T-helper 2 cell treated with Interferon-gamma antibody and Interleukin-4, amounts not matched to agents 100 ng/mL and 5 ng/mL, for 36 hours (primary cell): ENCODE measurements around the gene KRT6A. TPM values are rescaled to one million over a fixed set of nuclear protein-coding genes. Genes with fewer than 3 reads are reported as not detected.
"Not testable (repeated sequence)": the region's sequence is repeated elsewhere in the genome, so short reads cannot be mapped to it uniquely, and the experiment has no call there.

Experiments
- intact Hi-C: fragments of 100-400 bp; cut with micrococcal nuclease; formaldehyde crosslinking; loops from one replicate; pipeline ENCODE4 v1.15.1; 2023
- total RNA-seq: library from RNA; stranded (reverse); gene quantifications from 2 replicates; pipeline ENCODE4 v1.2.3, GENCODE V29; 2022

KRT6A gene
- total RNA-seq, 1 donor from 2014 or later = not detected

GRCh38 chr12:52502877-52503276 is 9.8 kb upstream of the KRT6A start:
- intact Hi-C loops = loop anchor here (10.0 kb wide), 1 partner anchor 348 kb away; no protein-coding TSS in a partner anchor

DNA sequence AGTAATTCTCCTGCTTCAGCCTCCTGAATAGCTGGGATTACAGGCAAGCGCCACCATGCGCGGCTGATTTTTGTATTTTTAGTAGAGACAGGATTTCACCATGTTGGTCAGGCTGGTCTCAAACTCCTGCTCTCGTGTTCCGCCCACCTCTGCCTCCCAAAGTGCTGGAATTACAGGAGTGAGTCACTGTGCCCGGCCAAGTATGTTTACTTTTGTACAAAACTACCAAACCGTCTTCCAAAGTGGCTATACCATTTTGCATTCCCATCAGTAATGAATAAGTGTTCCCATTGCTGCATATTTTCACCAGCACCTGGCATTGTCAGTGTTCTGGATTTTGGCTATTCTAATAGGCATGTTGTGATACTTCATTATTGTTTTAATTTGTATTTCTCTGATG is 8.4 kb upstream of the KRT6A start:
- intact Hi-C loops = loop anchor here (10.0 kb wide), 1 partner anchor 347 kb away; no protein-coding TSS in a partner anchor

- intact Hi-C loops = loop anchor here (10.0 kb wide), 1 partner anchor 346 kb away; no protein-coding TSS in a partner anchor
Observed at GRCh38 chr12:52500574-52500973, 7.5 kb upstream of the KRT6A start.

DNA sequence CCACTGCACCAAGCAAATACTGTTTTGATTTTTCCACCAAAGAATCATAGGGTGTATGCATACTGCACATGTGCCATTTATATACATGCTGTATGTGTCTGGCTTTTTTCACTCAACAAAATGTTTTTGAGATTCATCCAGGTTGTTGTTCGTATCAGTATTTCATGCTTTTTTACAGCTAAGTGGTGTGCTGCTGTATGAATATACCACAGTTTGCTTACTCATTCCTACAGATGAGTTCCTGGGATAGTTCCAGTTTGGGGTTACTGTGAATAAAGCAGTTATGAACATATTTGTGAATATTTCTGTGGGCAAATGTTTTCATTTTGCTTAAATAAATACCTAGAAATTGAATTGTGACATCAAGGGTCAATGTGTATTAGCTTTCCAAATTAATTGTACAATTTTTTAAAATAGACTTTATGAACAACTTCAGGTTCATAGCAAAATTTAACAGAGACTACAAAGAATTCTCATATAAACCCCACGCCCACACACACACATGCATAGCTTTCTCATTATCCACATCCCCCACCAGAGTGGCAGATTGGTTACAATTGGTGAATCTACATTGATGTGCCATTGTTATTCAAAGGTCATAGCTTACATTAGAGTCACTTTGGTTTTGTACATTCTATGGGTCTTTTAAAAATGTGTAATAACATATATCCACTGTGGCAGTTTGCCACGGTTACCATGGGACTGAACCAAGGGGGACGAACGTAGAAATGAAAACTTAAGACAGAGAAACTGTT is 6.9 kb upstream of the KRT6A start:
- intact Hi-C loops = loop anchor here (10.0 kb wide), 1 partner anchor 345 kb away; no protein-coding TSS in a partner anchor

DNA sequence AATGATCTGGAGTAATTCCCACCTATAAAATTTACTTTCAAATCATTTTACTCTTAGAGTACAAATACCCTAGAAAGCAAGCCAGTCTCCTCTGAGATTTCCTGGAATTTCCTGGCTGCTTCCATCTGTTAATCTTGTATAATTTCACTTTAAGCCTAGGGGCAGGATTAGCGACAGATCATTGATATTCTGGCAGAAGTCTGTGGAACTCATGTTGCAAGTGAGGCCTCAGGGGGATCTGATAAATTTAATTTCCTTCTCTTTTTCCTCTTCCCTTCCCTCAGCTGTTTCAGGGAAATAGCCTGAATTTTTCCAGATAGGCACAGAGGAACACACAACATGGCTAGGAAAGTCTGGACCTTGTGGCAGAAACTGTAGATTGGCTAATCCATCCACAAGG is 5.9 kb upstream of the KRT6A start:
- intact Hi-C loops = no loop called here

DNA sequence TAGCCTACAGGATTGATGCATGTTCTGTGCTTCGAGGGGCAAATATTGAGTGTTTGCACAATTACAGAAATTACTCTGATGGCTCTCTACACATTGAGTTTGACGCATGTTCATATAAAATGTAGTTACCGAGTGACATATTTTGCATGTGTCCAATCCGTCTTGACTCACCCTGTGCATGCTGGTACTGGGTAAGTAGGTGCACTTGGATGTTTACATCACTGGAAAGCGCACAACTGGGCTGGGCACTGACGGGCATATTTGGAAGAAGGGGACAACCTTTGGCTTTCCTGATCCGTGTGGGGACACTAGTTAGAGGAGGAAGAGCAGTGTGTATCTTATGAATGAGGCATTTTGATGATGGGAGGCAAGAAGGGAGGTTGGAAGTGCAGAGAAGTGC is 4.9 kb upstream of the KRT6A start:
- intact Hi-C loops = no loop called here

- intact Hi-C loops = no loop called here
Observed at GRCh38 chr12:52496590-52497071, 3.6 kb upstream of the KRT6A start.

DNA sequence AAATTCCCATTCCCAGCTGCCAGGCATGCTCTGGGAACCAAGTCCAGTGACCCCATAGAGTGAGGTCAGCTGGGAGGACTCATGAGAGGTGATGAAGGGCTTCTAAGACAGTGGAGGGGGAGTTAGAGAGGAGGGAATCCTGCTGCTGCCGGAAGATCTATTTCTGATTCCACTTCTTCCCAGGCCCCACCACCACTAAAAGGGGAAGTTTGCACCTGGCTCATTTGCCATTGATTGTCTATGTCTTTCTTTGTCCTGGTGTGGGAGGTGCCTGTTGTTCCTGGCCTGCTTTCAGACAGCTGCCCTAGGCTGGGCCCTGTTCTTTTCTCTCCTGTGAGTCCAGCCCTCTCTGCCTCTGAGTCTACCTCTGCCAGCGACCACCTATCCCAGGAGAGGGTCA is 3.0 kb upstream of the KRT6A start:
- intact Hi-C loops = no loop called here

- intact Hi-C loops = no loop called here
Observed at GRCh38 chr12:52495389-52495788, 2.3 kb upstream of the KRT6A start.

DNA sequence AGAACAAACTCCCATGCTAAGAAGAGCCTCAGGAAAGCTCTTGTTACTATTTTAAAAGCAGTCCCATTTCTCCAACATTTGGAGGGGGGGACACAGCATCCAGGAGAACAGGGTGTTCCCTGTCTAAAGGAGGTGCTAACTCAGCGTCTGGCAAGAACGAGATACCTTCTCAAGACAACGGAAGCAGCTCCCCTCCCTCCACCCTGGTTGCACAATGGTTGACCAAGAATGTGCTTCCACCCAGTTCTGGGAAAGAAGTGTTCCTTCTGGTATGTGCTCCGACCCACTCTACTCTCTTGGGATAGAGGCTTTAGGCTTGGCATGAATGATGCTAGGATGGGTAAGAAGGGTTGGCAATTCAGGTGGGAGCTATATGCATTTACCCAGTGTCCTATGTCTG is 1.5 kb upstream of the KRT6A start:
- intact Hi-C loops = no loop called here

DNA sequence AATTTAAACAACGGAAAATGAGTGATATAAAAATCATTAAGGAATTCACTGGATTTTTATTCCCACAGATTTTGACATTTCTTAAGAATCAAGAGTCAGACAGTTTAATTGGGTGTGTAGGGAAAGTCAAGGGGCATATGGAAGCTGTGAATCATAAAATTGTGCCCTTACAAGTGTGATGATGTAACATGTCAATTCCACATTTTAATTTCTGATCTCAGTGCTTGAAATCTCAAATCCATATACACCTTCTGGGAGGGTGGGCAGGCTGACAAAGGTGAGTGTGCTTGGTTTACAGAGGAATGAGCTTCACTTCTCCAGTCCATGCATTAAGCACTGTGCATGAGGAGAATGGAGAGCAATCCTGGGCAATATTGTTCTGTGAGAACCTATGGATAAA is 1.0 kb upstream of the KRT6A start:
- intact Hi-C loops = no loop called here

DNA sequence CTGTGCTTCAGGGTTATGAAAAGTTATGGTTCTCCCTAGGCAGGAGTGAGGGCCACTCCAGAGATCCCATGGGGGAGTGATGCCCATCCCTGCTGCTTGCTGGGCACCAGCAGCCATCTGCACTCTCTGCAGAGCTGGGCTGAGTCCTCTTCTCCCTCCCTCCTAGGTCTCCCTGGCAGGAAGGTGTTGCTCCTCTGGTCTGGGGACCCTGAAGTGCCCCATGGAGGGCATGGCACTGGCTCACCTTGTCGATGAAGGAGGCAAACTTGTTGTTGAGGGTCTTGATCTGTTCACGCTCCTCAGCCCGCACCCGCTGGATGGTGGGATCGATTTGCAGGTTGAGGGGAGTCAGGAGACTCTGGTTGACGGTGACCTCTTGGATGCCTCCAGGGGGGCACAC is 652 bp downstream of the KRT6A start:
- intact Hi-C loops = not testable (repeated sequence)

DNA sequence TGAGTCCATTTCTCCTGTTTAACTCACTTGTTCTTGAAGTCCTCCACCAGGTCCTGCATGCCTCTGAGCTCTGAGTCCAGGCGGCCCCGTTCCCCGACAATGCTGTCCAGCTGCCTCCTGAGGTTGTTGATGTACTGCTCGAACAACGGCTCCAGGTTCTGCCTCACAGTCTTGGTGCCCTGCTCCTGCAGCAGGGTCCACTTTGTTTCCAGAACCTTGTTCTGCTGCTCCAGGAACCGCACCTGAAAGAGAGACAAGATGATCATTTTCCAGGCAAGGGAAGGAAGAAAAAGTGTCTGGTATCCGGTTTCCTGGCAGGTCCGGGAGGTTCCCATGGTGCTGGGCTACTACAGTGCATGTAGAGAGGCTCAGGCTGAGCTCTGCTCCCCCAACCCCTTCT is 1.6 kb downstream of the KRT6A start:
- intact Hi-C loops = not testable (repeated sequence)

- intact Hi-C loops = no loop called here
Observed at GRCh38 chr12:52488736-52489135, 4.3 kb downstream of the KRT6A start.

DNA sequence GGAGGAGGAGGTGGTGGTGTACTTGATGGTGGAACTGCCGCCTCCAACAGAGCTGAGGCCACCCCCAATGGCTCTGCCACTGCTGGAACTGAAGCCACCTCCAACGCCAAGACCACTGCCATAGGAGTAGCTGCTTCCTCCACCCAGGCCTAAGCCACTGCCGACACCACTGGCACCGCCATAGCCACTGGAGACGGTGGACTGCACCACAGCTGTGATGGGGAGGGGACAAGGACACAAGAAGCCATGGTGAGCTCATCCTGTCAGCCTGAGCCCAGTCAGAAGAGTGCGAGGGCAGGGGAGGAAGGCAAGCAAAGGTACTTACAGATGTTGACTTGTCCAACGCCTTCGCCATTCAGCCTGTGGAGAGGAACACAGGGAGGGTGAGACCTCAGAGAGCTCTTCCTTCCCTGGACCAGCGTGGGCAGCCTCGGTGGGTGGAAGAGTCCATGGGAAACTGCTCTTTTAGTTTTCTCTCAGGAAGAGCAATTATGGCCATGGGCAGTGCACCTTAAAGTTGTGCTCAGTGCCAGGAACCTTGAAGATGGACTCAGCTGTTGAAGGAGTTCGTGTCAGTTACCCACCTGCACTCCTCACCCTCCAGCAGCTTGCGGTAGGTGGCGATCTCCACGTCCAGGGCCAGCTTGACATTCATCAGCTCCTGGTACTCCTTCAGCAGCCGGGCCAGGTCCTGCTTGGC is 5.2 kb downstream of the KRT6A start:
- intact Hi-C loops = not testable (repeated sequence)

DNA sequence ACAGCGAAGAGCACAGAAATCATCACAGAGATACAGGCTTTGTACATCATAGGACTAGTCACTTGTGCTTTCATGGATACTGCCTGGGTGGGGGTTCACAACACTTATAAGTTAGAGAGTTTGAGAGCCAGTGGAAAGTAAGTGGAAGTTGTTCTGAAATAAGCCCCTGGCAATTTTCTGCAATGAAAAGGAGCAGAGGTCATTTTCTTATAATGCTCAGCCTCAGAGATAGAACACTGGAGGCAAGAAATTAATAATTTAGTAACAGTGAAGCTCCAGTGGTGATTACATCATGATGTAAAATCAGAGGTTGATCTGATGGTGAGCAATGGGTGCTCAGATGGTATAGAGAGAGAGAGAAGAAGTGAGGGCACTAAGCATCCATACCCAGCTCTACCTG is 5.8 kb downstream of the KRT6A start:
- intact Hi-C loops = no loop called here

- intact Hi-C loops = no loop called here
Observed at GRCh38 chr12:52486166-52487105, 6.6 kb downstream of the KRT6A start.

GRCh38 chr12:52480073-52480472 is 13.0 kb downstream of the KRT6A start:
- intact Hi-C loops = no loop called here

DNA sequence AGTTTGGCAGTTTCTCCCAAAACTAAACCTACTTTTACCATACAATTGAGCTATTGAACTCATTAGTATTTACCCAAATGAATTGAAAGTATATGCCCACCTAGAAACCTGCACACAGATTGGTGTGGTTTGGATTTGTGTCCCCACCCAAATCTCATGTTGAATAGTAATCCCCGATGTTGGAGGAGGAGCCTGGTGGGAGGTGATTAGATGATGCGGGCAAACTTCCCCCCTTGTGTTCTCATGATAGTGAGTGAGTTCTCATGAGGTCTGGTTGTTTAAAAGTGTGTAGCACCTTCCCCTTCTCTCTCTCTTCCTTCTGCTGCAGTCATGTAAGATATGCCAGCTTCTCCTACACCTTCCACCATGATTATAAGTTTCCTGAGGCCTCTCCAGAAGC is 15.4 kb downstream of the KRT6A start:
- intact Hi-C loops = no loop called here

DNA sequence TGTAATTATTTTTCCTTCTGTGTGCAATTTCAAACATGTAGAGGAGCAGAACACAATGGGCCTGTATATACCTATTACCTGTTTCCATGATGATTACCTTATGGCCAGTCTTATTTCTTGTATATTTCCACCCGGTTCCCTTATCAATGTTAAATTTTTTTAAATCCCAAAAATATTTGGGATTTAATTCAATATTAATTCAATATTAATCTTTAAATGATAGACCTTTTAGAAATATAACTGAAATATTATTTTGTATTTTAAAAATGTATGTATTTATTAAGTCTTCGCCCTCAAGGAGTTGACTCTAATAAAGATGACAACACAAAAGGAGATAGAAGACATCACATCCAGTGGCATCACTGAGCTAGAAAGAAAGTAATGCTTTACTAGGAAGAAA is 18.8 kb downstream of the KRT6A start:
- intact Hi-C loops = no loop called here

DNA sequence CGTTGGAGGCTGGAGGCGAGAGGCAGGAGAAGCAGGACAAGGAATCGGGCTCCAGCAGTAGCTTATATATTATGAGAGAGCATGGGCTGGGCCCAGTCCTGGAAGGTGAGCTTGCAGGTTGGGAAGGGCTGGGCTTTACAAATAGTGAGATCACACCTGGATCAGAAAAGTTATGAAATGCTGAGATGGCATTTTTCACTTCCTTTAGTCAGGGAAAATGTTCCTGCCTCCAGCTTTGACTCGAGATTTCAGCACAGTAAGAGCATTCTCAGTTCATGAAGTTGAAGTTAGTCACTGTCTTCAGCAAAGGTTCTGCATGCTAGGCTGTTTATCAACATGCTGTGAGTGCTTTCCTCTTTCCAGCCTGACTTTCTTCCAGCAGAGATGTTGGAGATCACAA is 19.3 kb downstream of the KRT6A start, which contains the start of gene KRT6C:
KRT6C (minus strand) TSS at position 38 of the 400 bp plus-strand sequence. CDS start 68 bp downstream, outside the sequence.
- intact Hi-C loops = no loop called here
